ENCODE measurements around the gene CFAP141. TPM values are rescaled to one million over a fixed set of nuclear protein-coding genes. Genes with fewer than 3 reads are reported as not detected.

CFAP141 gene
- total RNA-seq, 1 experiment from 2014 or later, result not detected

GRCh38 chr1:154219541-154219940 lies 13.4 kb upstream of the CFAP141 start:
- Mint-ChIP-seq H3K27ac (ENCODE audit: low read depth, unreplicated experiment) (peak overlapping the region; percentile 99), H3K27me3 (ENCODE audit: insufficient read depth, unreplicated experiment) (no peaks in the 10 kb centered on the region), H3K36me3 (ENCODE audit: insufficient read depth, unreplicated experiment) (peaks cover 55% of the 10 kb centered on the region), H3K4me1 (ENCODE audit: insufficient read depth, unreplicated experiment) (peaks cover 49% of the 10 kb centered on the region), H3K9me3 (ENCODE audit: unreplicated experiment) (no peaks in the 10 kb centered on the region), H3K4me3 (ENCODE audit: unreplicated experiment) (peak overlapping the region; percentile 92)
- BruUV-seq (replicated peaks), result no TSS peak
- TF ChIP-seq CTCF (IDR thresholded peaks at IDR 0.05; ENCODE audit: unreplicated experiment), result no peak
- ChIA-PET CTCF (interaction anchor here (0.6 to 3.8 kb wide), 8 partner anchors 11 to 52 kb away, joined by 3 to 29 read pairs (median 8); no protein-coding TSS in a partner anchor), POLR2A (interaction anchor here (0.5 to 11.7 kb wide), 24 partner anchors 11 to 755 kb away, joined by 3 to 167 read pairs (median 7); partner anchors contain the start of genes CHTOP, CKS1B, CREB3L4 and CRTC2)
- peak; percentile 41 for DNase-seq (ENCODE audit: unreplicated experiment)
- intact Hi-C loops (cut with micrococcal nuclease), result no loop called here

- no peak for DNase-seq (ENCODE audit: unreplicated experiment)
- H3K36me3 Mint-ChIP-seq (ENCODE audit: insufficient read depth, unreplicated experiment), result peaks cover 59% of the 10 kb centered on the region
- ChIA-PET CTCF (interaction anchor here (0.5 to 3.8 kb wide), 11 partner anchors 10 to 456 kb away, joined by 3 to 29 read pairs (median 3); no protein-coding TSS in a partner anchor), POLR2A (interaction anchor here (0.6 to 11.7 kb wide), 14 partner anchors 10 to 1032 kb away, joined by 3 to 167 read pairs (median 6); partner anchors contain the start of genes CREB3L4, GATAD2B, RPS27 and TPM3)
- H3K4me1 Mint-ChIP-seq (ENCODE audit: insufficient read depth, unreplicated experiment), result peaks cover 39% of the 10 kb centered on the region
- peak overlapping the region; percentile 92 for H3K4me3 Mint-ChIP-seq (ENCODE audit: unreplicated experiment)
- no peaks in the 10 kb centered on the region for H3K9me3 Mint-ChIP-seq (ENCODE audit: unreplicated experiment)
- no peaks in the 10 kb centered on the region for H3K27me3 Mint-ChIP-seq (ENCODE audit: insufficient read depth, unreplicated experiment)
- intact Hi-C loops (cut with micrococcal nuclease), result no loop called here
- TF ChIP-seq CTCF (IDR thresholded peaks at IDR 0.05; ENCODE audit: unreplicated experiment), result no peak
- no TSS peak for BruUV-seq (replicated peaks)
- H3K27ac Mint-ChIP-seq (ENCODE audit: low read depth, unreplicated experiment), result peak overlapping the region; percentile 99
Measured at GRCh38 chr1:154218545-154218944, 12.4 kb upstream of the CFAP141 start.

- no peak for TF ChIP-seq CTCF (IDR thresholded peaks at IDR 0.05; ENCODE audit: unreplicated experiment)
- H3K27me3 Mint-ChIP-seq (ENCODE audit: insufficient read depth, unreplicated experiment), result no peaks in the 10 kb centered on the region
- H3K9me3 Mint-ChIP-seq (ENCODE audit: unreplicated experiment), result no peaks in the 10 kb centered on the region
- ChIA-PET POLR2A (interaction anchor here (0.6 to 11.7 kb wide), 7 partner anchors 10 to 59 kb away, joined by 3 to 167 read pairs (median 3); no protein-coding TSS in a partner anchor), CTCF (interaction anchor here (0.8 to 4.2 kb wide), 2 partner anchors 14 to 30 kb away, joined by 3 to 18 read pairs; no protein-coding TSS in a partner anchor)
- no TSS peak for BruUV-seq (replicated peaks)
- H3K4me1 Mint-ChIP-seq (ENCODE audit: insufficient read depth, unreplicated experiment), result peaks cover 12% of the 10 kb centered on the region
- H3K27ac Mint-ChIP-seq (ENCODE audit: low read depth, unreplicated experiment), result no peak overlapping the region
- intact Hi-C loops (cut with micrococcal nuclease), result no loop called here
- no peak for DNase-seq (ENCODE audit: unreplicated experiment)
- peaks cover 100% of the 10 kb centered on the region for H3K36me3 Mint-ChIP-seq (ENCODE audit: insufficient read depth, unreplicated experiment)
- no peak overlapping the region for H3K4me3 Mint-ChIP-seq (ENCODE audit: unreplicated experiment)
Measured at GRCh38 chr1:154213274-154213673, 7.1 kb upstream of the CFAP141 start.

- Mint-ChIP-seq H3K27me3 (ENCODE audit: insufficient read depth, unreplicated experiment) (no peaks in the 10 kb centered on the region), H3K36me3 (ENCODE audit: insufficient read depth, unreplicated experiment) (peaks cover 100% of the 10 kb centered on the region), H3K4me3 (ENCODE audit: unreplicated experiment) (no peak overlapping the region), H3K9me3 (ENCODE audit: unreplicated experiment) (no peaks in the 10 kb centered on the region), H3K4me1 (ENCODE audit: insufficient read depth, unreplicated experiment) (peaks cover under 1% of the 10 kb centered on the region), H3K27ac (ENCODE audit: low read depth, unreplicated experiment) (no peak overlapping the region)
- ChIA-PET CTCF (interaction anchor here (4.2 kb wide), 1 partner anchor 13 kb away, joined by 18 read pairs; no protein-coding TSS in a partner anchor), POLR2A (interaction anchor here (0.6 to 1.3 kb wide), 4 partner anchors 11 to 19 kb away, joined by 3 to 4 read pairs (median 3); no protein-coding TSS in a partner anchor)
- BruUV-seq (replicated peaks), result no TSS peak
- TF ChIP-seq CTCF (IDR thresholded peaks at IDR 0.05; ENCODE audit: unreplicated experiment), result no peak
- DNase-seq (ENCODE audit: unreplicated experiment), result no peak
- intact Hi-C loops (cut with micrococcal nuclease), result no loop called here
Measured at GRCh38 chr1:154212083-154212482, 6.0 kb upstream of the CFAP141 start.
